Fibroblast of upper back skin (primary cell): Measurements from ENCODE around the gene HOXA11.

Experiments
- DNase-seq: peaks from one replicate; pipeline ENCODE4 v3.0.0-alpha.2; 2013

HOXA11 gene

GRCh38 chr7:27179503-27180430, 5.3 kb downstream of the HOXA11 start:
- peak; percentile 59 for DNase-seq

DNA sequence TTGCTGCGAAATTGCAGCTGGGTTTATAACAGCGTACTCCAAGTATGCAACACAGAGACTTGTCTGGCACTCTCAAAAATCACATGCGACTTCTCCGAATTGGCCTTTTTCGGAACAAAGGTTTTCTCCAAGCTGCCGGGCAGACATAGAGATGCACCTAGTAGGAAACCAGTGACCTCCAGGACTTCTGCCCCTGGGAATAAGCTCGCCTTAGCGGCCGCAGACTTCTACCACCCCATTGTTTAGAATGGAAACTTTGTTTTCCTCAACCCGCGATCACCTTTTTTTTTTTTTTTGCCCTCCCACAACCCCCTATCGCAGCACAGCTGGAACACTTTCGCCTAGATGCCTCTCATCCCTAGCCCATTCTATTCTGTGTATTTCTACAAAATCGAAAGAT, 6.0 kb downstream of the HOXA11 start:
- DNase-seq: no peak

GRCh38 chr7:27178366-27178765, 6.7 kb downstream of the HOXA11 start:
- DNase-seq: no peak

- no peak for DNase-seq
Observed at GRCh38 chr7:27177795-27178320, 7.2 kb downstream of the HOXA11 start.

DNA sequence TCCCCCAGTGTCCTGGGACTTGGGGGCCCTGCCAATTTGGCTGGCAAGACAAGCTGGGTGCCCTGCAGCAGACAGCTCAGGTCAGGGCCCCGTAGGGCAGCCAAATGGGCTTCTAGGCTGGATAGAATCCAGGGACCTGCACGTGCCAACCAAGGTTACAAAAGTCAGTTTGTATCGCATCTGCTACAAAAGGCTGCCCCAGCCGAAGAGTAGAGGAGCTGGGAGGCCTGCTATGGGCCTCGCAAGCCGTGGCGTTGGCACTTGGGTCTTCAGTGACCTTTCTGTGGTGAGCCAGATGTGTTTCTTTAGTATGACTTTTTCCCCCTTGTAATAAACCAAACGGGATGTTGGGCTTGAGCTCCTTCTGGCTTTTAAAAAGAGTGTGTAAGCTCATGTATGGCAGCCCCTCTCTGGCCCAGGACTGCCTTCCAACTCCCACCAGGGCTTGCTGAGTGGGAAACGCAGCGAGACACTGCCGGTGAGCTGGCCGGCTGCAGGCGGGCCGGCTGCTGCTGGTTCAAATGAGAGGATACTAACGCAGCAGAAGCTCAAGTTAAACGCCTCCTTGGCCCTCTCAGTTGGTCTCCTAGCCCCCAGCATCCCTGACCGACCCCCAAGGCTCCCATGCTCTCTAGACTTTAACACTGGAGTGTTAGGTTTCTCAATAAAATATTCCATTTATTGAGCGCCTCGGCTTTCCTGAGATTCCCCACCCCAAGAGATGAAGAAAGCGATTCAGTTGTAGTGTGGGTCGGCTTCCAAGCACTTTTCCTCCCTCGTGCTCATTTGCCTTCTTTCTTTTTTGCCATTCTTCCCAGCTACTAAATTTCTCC, 7.9 kb downstream of the HOXA11 start:
- DNase-seq: no peak

DNA sequence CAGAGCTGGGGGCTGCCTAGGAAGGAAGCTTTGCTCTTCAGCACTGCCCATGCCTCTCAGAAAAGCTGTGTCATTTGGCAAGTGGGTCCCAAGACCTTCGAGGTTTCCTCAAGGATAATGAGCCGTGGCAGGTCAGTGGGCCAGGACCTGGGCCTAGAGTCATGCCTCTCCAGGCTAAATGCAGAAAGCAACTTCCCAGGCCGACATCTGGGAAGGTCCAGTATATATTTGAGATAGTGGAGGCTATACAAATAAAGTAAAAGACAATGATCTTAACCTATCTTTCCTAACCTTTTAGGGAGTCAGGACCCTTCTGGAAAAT, 8.5 kb downstream of the HOXA11 start:
- DNase-seq: no peak

- no peak for DNase-seq
Observed at GRCh38 chr7:27175626-27176523, 9.2 kb downstream of the HOXA11 start.

- no peak for DNase-seq
Observed at GRCh38 chr7:27174874-27175625, 10.0 kb downstream of the HOXA11 start.

- DNase-seq: no peak
Observed at GRCh38 chr7:27173956-27174873, 10.8 kb downstream of the HOXA11 start, which contains the start of gene HOXA10. TSS of gene HOXA10 (minus strand) at chr7:27174320. CDS start at chr7:27174306, 14 bp downstream.

- DNase-seq: no peak
Observed at GRCh38 chr7:27173511-27173955, 11.5 kb downstream of the HOXA11 start.

DNA sequence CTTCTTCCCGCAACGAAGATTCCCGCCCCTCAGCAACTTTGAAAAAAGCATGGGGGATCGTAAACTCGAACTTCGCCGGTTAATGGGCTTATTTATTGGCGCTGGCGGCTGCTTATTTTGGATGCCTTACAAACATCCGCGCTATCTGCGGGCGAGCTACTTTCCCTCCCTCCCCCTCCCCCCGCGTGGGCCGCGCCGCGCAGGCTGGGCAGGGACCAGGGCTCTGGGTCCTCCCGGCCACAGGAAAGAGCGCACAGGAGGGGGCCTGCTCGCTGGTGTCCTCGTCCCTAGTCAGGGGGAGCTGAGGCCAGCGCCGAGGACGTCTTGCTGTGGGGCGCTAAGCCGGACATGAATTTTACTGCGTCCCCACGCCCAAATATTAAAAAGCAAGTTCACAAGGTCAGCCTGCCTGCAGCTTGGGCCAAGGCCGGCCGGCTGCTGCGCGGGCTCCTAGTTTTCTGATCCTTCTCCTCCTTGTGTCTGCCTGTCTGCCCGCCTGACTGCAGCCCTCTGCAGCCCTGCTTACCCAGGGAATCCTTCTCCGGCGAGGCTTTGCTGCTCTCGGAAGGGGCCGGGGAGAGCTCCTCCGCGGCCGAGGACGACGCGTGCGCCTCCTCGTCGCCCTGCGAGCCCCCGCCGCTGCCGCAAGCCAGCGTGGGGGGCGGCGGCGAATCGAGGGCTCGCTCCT, 12.1 kb downstream of the HOXA11 start:
- no peak for DNase-seq

DNA sequence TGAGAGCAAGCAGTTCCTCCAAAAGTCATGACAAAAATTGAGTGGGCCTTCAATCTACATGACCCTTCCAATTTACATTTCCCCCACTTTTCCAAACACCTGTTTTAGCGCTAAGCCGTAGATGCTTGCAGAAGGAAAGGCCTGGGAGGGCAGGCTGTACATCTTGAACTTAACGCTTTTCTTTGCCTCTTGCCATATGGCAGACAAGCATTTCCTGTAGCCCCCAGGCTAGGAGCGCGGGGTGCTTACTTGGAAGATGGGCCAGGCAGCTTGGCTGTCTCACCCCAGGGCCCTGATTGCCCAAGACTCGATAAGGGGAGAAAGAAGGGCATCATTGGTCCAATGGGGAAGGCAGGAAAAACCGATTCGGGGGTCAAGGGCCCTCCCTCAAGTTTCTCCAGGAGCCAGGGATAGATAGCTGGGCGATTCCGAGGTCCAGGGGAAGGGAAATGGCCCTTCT, 12.7 kb downstream of the HOXA11 start:
- DNase-seq: no peak

DNA sequence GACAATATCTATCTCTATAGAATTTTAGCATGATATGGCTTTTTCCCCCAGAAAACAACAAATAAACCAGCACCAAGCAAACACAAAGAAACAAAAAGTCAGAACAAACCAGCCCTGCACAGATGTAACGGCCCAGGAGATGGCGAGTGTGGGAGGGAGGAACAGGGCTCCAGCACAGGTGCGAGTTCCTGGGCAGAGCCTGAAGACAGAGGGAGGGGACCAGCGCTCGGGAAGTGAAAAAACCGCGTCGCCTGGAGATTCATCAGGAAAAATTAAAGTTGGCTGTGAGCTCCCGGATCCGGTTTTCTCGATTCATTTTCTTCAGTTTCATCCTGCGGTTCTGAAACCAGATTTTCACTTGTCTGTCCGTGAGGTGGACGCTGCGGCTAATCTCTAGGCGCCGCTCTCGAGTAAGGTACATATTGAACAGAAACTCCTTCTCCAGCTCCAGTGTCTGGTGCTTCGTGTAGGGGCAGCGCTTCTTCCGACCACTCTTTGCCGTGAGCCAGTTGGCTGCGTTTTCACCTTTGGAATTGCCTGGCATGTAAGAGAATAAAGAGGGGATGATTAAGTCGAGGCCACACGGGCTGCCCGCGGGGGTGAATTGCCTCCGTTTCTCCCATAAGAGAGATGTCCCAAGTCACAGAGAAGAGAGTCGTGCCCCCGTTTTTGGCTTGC, 13.3 kb downstream of the HOXA11 start:
- no peak for DNase-seq

- no peak for DNase-seq
Observed at GRCh38 chr7:27171325-27171636, 13.8 kb downstream of the HOXA11 start.

DNA sequence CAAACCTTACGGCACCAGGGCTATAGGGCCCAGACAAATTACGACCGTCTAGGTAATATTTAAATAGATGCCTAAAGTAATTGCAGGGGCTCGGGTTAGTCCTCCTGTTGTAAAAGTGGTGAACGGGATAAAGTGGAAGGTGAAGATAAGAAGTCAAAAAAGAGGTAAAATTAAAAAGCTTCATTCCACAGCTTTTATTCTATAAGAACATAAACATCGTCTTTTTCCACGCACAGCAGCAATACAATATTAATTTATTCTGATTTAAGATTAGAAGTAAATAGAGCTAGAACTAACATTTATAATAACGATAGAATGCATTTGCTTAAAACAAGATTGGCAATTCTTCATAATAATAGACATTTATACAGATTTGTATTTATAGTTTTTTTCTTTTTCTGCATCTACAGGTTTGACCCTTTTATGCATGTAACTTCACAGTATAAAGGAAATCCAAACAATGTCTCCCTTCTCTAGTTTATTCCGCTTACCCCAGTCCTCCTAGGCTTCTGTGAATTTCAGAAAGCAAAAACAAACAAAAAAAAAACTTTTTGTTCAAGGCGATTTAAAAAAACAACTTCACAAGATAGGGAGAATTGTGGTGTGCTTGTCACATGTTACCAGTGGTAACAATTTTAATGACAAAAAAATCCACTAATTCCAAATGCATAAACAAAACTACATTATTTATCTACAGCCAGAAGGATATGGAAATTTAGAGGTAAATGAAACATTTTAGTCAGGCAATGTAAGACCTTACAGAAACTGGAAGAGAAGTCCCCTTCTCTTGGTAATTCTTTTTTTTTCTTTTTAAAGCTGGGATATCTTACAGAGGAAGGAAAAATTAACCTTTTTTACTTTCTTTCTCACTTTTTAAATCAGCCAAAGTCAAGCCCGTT, 14.4 kb downstream of the HOXA11 start:
- DNase-seq: no peak

DNA sequence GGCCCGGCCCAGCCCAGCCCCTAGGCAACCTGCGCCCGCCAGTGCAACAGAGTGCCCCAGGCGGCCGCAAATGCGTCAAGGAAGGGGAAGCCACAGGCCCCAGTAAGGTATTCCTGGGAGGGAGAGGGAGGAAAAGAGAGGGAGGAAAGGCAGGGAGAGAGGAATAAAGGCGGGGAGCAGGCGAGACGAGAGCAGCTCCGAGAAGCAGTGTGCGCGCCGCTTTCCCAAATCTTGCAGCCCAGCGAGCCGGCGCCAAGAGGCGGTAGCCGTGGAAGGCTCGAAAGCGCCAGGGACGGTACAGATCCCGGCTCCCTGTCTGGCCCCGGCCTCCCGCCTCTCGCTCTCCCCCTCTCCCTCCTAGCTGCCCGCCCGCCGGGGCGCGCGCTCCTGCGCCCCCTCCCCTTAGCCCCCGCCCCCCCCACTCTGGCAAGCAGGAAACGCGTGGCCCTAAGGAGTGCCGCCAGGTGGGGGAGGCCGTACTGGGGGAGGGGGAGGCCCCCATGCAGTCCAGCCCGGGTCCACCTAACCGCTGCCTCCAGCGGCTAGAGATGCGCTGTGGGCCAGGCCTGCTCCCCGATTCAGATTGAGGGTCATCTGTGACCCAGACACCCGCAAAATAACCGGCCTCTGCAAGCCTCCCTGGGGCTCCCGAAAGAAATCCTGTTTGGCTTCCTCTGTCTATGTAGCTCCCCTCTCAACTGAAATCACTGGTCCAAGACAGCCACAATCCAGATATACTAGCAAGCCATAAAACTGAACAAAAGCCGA, 15.2 kb downstream of the HOXA11 start:
- no peak for DNase-seq

DNA sequence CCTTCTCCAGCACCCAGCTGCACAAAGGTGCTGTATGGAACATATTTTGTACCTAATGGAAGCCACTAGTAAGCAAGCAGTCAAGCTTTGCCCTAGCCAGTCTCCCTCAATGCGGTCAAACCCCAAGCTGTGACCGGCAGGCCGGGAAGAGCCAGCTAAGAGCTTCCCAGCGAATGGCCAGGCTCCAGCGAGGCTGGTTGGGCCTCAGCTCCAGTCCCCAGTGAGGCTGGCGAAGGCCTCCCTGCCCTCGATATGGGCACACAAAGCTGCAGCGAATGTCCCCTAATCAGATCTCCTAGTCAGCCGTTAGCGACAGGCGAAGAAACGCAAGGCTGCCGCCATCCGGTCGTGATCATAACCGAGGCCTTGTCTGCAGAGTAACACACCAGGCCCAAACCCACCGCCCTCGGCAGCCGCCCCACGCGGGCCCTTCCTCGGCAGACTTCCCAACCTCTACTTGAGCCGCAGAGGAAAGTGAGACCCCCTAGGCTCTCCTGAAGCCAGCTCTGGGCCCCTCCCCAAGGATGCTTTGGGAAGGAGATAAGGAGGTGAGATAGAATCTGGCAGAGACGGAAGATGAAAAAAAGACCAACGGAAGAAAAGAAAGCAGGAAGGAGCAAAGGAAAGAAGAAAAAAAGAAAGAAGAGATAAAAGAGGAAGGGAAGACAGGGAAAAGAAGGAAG, 16.6 kb downstream of the HOXA11 start:
- no peak for DNase-seq
